ENCODE measurements around the gene JDP2. TPM values are rescaled to one million over a fixed set of nuclear protein-coding genes. Genes with fewer than 3 reads are reported as not detected.

JDP2 gene
- polyA plus RNA-seq, 1 of the 3 experiments (the other 2 are of a cell fraction), result 22.3 TPM

DNA sequence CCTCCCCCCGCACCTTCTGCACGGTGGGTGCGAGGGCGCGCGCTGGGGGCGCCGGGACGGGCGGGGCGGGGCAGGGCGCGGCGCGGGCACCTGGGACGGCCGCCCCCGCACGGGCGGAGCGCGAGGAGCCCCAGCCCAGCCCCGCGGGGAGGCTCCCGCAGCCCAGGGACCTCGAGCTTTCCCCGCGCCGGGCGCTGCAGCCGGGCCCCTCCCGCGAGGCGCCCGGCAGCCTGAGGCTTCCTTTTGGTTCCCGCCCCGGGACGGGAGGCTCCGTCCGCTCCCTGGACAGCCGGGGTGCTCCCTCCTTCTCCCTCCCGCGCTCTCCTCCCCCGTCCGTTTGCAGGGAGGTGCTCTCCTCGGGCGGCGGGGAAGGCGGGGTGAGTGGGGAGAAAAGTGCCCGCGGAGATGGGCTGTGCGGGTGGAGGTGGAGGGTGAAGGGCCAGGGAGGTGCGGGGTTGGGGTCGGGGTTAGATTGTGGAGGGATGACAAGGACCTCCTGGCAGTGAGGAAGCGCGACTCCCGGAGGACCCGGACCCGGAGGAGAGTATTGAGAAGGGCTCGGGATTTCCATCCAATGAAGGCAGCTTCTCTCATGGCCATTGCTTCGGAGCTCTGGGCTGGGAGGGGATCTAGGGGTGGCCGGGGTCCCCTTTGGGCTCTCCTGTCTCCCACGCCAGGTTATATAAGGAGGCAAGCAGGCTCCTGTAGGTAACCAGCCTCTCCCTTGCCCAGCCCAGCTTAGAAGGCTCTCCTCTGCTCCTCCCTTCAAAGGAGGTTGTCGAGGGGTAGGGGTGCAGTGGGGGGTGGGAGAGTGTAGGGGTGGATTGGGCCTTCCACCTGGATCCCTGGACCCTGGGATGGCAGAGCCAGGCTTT lies 645 bp downstream of the JDP2 start:
- peak overlapping the region; percentile 72 for H3K9ac ChIP-seq
- H3K36me3 ChIP-seq (replicated peaks in 1 of 2; ENCODE audit: control insufficient read depth in 1 of 2, insufficient read depth in 2 of 2, low read length in 1 of 2), result peaks cover under 1 to 5% of the 10 kb centered on the region in 2 experiments
- no peaks in the 10 kb centered on the region for H3K9me3 ChIP-seq
- POLR2A ChIA-PET, result interaction anchor here (1.0 kb wide), 1 partner anchor 120 kb away, joined by 4 read pairs; no protein-coding TSS in a partner anchor
- H3K9me2 ChIP-seq, result no peaks in the 10 kb centered on the region
- peaks cover 46% of the 10 kb centered on the region for H4K20me1 ChIP-seq (ENCODE audit: insufficient read depth)
- no peak for TF ChIP-seq FOXM1 (IDR thresholded peaks at IDR 0.05; ENCODE audit: low read depth)
- no peak for TF ChIP-seq FOXJ3 (CRISPR knock-in tag; IDR thresholded peaks at IDR 0.05)
- no peak for TF ChIP-seq RAD21 (IDR thresholded peaks at IDR 0.05; ENCODE audit: low read length)
- no peak for TF ChIP-seq USF2 (IDR thresholded peaks at IDR 0.05; ENCODE audit: borderline replicate concordance, low read depth, low read length)
- TF ChIP-seq, protein P1, sequence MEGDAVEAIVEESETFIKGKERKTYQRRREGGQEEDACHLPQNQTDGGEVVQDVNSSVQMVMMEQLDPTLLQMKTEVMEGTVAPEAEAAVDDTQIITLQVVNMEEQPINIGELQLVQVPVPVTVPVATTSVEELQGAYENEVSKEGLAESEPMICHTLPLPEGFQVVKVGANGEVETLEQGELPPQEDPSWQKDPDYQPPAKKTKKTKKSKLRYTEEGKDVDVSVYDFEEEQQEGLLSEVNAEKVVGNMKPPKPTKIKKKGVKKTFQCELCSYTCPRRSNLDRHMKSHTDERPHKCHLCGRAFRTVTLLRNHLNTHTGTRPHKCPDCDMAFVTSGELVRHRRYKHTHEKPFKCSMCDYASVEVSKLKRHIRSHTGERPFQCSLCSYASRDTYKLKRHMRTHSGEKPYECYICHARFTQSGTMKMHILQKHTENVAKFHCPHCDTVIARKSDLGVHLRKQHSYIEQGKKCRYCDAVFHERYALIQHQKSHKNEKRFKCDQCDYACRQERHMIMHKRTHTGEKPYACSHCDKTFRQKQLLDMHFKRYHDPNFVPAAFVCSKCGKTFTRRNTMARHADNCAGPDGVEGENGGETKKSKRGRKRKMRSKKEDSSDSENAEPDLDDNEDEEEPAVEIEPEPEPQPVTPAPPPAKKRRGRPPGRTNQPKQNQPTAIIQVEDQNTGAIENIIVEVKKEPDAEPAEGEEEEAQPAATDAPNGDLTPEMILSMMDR (IDR thresholded peaks at IDR 0.05), result no peak
- TF ChIP-seq MEF2A (IDR thresholded peaks at IDR 0.05; ENCODE audit: borderline replicate concordance, low read depth), result no peak
- TF ChIP-seq EZH2phosphoT487 (IDR thresholded peaks at IDR 0.05; ENCODE audit: borderline replicate concordance, low read depth), result no peak
- TF ChIP-seq RCOR1 (IDR thresholded peaks at IDR 0.05; ENCODE audit: low read length), result no peak
- TF ChIP-seq USF1 (IDR thresholded peaks at IDR 0.05; ENCODE audit: borderline replicate concordance, low read depth), result no peak
- no peak for TF ChIP-seq NFIC (IDR thresholded peaks at IDR 0.05; ENCODE audit: borderline replicate concordance)
- no peak for TF ChIP-seq SMC3 (IDR thresholded peaks at IDR 0.05; ENCODE audit: low read depth, low read length)
- TF ChIP-seq, protein P2, sequence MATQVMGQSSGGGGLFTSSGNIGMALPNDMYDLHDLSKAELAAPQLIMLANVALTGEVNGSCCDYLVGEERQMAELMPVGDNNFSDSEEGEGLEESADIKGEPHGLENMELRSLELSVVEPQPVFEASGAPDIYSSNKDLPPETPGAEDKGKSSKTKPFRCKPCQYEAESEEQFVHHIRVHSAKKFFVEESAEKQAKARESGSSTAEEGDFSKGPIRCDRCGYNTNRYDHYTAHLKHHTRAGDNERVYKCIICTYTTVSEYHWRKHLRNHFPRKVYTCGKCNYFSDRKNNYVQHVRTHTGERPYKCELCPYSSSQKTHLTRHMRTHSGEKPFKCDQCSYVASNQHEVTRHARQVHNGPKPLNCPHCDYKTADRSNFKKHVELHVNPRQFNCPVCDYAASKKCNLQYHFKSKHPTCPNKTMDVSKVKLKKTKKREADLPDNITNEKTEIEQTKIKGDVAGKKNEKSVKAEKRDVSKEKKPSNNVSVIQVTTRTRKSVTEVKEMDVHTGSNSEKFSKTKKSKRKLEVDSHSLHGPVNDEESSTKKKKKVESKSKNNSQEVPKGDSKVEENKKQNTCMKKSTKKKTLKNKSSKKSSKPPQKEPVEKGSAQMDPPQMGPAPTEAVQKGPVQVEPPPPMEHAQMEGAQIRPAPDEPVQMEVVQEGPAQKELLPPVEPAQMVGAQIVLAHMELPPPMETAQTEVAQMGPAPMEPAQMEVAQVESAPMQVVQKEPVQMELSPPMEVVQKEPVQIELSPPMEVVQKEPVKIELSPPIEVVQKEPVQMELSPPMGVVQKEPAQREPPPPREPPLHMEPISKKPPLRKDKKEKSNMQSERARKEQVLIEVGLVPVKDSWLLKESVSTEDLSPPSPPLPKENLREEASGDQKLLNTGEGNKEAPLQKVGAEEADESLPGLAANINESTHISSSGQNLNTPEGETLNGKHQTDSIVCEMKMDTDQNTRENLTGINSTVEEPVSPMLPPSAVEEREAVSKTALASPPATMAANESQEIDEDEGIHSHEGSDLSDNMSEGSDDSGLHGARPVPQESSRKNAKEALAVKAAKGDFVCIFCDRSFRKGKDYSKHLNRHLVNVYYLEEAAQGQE (IDR thresholded peaks at IDR 0.05; ENCODE audit: low read depth, low read length), result no peak
- TF ChIP-seq TAF1 (IDR thresholded peaks at IDR 0.05; ENCODE audit: borderline replicate concordance, low read depth, low read length), result no peak
- TF ChIP-seq GATA2 (CRISPR knock-in tag; IDR thresholded peaks at IDR 0.05), result no peak
- no peak for TF ChIP-seq YY1 (IDR thresholded peaks at IDR 0.05; ENCODE audit: low read depth)
- no peaks in the 10 kb centered on the region for H3F3A ChIP-seq (replicated peaks; ENCODE audit: insufficient read depth)
- 10% methylated on average over 23 of the region's 64 CpGs for WGBS (ENCODE audit: low lambda C conversion rate)
- peak overlapping the region; percentile 59; the same call in 1 of the 2 replicates for H2AFZ ChIP-seq (ENCODE audit: low read depth)
- peaks cover 45% of the 10 kb centered on the region for H3K79me2 ChIP-seq (ENCODE audit: insufficient read depth)
- CTCF ChIA-PET, result interaction anchor here (1.0 to 3.8 kb wide), 7 partner anchors 12 to 133 kb away, joined by 4 to 20 read pairs (median 5); no protein-coding TSS in a partner anchor
- DNase-seq, result peak; percentile 73
- no peaks in the 10 kb centered on the region for H3K27me3 ChIP-seq (ENCODE audit: insufficient read depth)
- peaks cover 7 to 39% of the 10 kb centered on the region in 2 experiments; a peak in 2 of 4 replicates for H3K4me1 ChIP-seq (ENCODE audit: control insufficient read depth in 1 of 2, insufficient read depth in 2 of 2, low read depth in 1 of 2, low read length in 1 of 2)
- H3K4me3 ChIP-seq (ENCODE audit: low read depth in 2 of 2, low read length in 1 of 2), result peak overlapping the region; percentile 68 to 80
- H3K27ac ChIP-seq (ENCODE audit: low read depth in 2 of 2, low read length in 1 of 2), result peak overlapping the region in 1 of 2 experiments; percentile 22; a peak in 1 of 4 replicates
- H3K4me2 ChIP-seq, result peak overlapping the region; percentile 93

Measured in SK-N-SH (cell line).